Lower leg skin (tissue), 3 donors: ENCODE results near the gene SNX33.

Source experiments
- POLR2A ChIP-seq, 2 donors: fragments of 450-650 bp; IDR thresholded peaks; one replicate each; pipeline ENCODE4 v1.6.1; 2016 to 2017; ENCODE audit warnings: antibody characterized with exemption in 2 of 2, mild to moderate bottlenecking in 1 of 2, moderate library complexity in 1 of 2
- TF ChIP-seq, protein P1 (sequence below), 3 donors: fragments of 450-650 bp; IDR thresholded peaks; one replicate each; pipeline ENCODE4 v1.5.1; 2016; ENCODE audit warnings: antibody characterized with exemption in 3 of 3, mild to moderate bottlenecking in 3 of 3, moderate library complexity in 2 of 3

- TF ChIP-seq, protein P1, sequence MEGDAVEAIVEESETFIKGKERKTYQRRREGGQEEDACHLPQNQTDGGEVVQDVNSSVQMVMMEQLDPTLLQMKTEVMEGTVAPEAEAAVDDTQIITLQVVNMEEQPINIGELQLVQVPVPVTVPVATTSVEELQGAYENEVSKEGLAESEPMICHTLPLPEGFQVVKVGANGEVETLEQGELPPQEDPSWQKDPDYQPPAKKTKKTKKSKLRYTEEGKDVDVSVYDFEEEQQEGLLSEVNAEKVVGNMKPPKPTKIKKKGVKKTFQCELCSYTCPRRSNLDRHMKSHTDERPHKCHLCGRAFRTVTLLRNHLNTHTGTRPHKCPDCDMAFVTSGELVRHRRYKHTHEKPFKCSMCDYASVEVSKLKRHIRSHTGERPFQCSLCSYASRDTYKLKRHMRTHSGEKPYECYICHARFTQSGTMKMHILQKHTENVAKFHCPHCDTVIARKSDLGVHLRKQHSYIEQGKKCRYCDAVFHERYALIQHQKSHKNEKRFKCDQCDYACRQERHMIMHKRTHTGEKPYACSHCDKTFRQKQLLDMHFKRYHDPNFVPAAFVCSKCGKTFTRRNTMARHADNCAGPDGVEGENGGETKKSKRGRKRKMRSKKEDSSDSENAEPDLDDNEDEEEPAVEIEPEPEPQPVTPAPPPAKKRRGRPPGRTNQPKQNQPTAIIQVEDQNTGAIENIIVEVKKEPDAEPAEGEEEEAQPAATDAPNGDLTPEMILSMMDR (IDR thresholded peaks at IDR 0.05) = no peak
- TF ChIP-seq POLR2A (IDR thresholded peaks at IDR 0.05) = no peak
These were observed 41.1 kb downstream of the SNX33 start for GRCh38 chr15:75688831-75689230.
